Caco-2 (cell line): Measurements from ENCODE around the gene DMXL2. TPM values are rescaled to one million over a fixed set of nuclear protein-coding genes. Genes with fewer than 3 reads are reported as not detected.

Experiments
- BruUV-seq: library from RNA; stranded (reverse); fragments of 400-500 nt; replicated peaks from 2 replicates; lab custom pipeline; 2021; lab: Mats Ljungman, UMichigan
- CTCF ChIA-PET: fragments of 300-600 bp; sonication (Branson Sonifier 250); formaldehyde crosslinking; loops from one replicate; lab custom pipeline; 2022; ENCODE audit warnings: antibody characterized with exemption; lab: Charles Lee
- POLR2A ChIA-PET: fragments of 300-600 bp; sonication (Branson Sonifier 250); formaldehyde crosslinking; loops from one replicate; lab custom pipeline; 2022; ENCODE audit warnings: antibody characterized with exemption; lab: Charles Lee
- DNase-seq, 2 experiments: peaks; one replicate each; pipeline versions ENCODE4 v3.0.0 to v3.0.0-alpha.2; 2020 to 2022
- H3K27me3 ChIP-seq: replicated peaks from 2 replicates; pipeline ENCODE4 v1.6.0; 2011; ENCODE audit warnings: low read length; ENCODE audit not compliant: control insufficient read depth, insufficient read depth
- H3K36me3 ChIP-seq: 2 replicates; pipeline ENCODE4 v1.5.1; 2011; ENCODE audit warnings: low read length; ENCODE audit not compliant: control insufficient read depth, insufficient read depth
- H3K4me1 ChIP-seq: fragments of 250-450 bp; sonication (Bioruptor Pico); 2 replicates; pipeline ENCODE4 v1.5.1; 2020; ENCODE audit warnings: mild to moderate bottlenecking
- H3K4me3 ChIP-seq: 2 replicates; pipeline ENCODE4 v1.5.1; 2011; ENCODE audit warnings: low read depth, mild to moderate bottlenecking, control low read depth, low read length
- H3K9me3 ChIP-seq: fragments of 250-450 bp; sonication (Bioruptor Pico); 2 replicates; pipeline ENCODE4 v1.5.1; 2020; ENCODE audit warnings: mild to moderate bottlenecking, moderate library complexity
- H3K27ac Mint-ChIP-seq: one replicate; pipeline ENCODE4 v1.8.0; 2022; ENCODE audit warnings: mixed read lengths; ENCODE audit not compliant: unreplicated experiment
- H3K27me3 Mint-ChIP-seq: one replicate; pipeline ENCODE4 v1.8.0; 2022; ENCODE audit warnings: mixed read lengths; ENCODE audit not compliant: insufficient read depth, unreplicated experiment
- H3K36me3 Mint-ChIP-seq: one replicate; pipeline ENCODE4 v1.8.0; 2022; ENCODE audit warnings: mild to moderate bottlenecking, mixed read lengths; ENCODE audit not compliant: insufficient read depth, unreplicated experiment
- H3K4me1 Mint-ChIP-seq: one replicate; pipeline ENCODE4 v1.8.0; 2022; ENCODE audit warnings: low read depth, mixed read lengths; ENCODE audit not compliant: unreplicated experiment
- H3K4me3 Mint-ChIP-seq: one replicate; pipeline ENCODE4 v1.8.0; 2022; ENCODE audit warnings: mild to moderate bottlenecking, moderate library complexity, mixed read lengths; ENCODE audit not compliant: unreplicated experiment
- H3K9me3 Mint-ChIP-seq: one replicate; pipeline ENCODE4 v1.8.0; 2022; ENCODE audit warnings: mixed read lengths; ENCODE audit not compliant: unreplicated experiment
- intact Hi-C: fragments of 100-400 bp; cut with micrococcal nuclease; formaldehyde crosslinking; loops from one replicate; pipeline ENCODE4 v1.10.0; 2022; ENCODE audit not compliant: unreplicated experiment
- total RNA-seq: library from RNA; stranded (reverse); gene quantifications from 2 replicates; pipeline ENCODE4 v1.2.3, GENCODE V29; 2022
- TF ChIP-seq, protein P1 (sequence below), 2 experiments: fragments of 200-600 bp in 1 of 2; IDR thresholded peaks; 1 replicate in 1 of 2; 2 replicates in 1 of 2; pipeline versions ENCODE4 v1.5.1 to v1.8.0; 2011 to 2022; ENCODE audit warnings: antibody characterized with exemption in 1 of 2, control low read depth in 1 of 2, inconsistent platforms in 1 of 2, low read depth in 1 of 2, low read length in 1 of 2, mild to moderate bottlenecking in 1 of 2, moderate library complexity in 1 of 2; ENCODE audit not compliant: insufficient read depth in 1 of 2, severe bottlenecking in 1 of 2, unreplicated experiment in 1 of 2

DMXL2 gene
- total RNA-seq, 1 experiment from 2014 or later: 7.5 TPM

DNA sequence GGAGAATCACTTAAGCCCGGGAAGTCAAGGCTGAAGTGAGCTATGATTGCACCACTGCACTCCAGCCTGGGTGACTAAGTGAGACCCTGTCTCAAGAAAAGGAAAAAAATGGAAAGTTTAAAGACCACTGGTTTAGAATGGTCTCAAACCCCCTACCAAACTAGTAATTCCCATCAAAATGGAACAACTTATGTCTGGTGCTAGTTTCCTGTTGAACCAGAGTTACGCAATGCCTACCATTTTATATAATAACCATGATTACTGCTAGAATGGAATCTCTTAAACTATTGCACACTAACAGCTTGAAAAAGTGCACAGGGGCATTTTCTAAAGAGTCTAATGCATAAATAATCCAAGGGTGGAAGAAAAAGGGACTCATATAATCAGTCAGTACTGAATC is 43.6 kb downstream of the DMXL2 start:
- Histone ChIP-seq H3K4me1 (peaks cover 8% of the 10 kb centered on the region; the same call in 1 of the 2 replicates), H3K27me3 (no peaks in the 10 kb centered on the region), H3K36me3 (no peaks in the 10 kb centered on the region), H3K9me3 (no peaks in the 10 kb centered on the region), H3K4me3 (no peak overlapping the region)
- peaks cover 9% of the 10 kb centered on the region for H3K4me1 Mint-ChIP-seq
- no peak for DNase-seq
- no peak overlapping the region for H3K27ac Mint-ChIP-seq
- no TSS peak for BruUV-seq
- TF ChIP-seq, protein P1, sequence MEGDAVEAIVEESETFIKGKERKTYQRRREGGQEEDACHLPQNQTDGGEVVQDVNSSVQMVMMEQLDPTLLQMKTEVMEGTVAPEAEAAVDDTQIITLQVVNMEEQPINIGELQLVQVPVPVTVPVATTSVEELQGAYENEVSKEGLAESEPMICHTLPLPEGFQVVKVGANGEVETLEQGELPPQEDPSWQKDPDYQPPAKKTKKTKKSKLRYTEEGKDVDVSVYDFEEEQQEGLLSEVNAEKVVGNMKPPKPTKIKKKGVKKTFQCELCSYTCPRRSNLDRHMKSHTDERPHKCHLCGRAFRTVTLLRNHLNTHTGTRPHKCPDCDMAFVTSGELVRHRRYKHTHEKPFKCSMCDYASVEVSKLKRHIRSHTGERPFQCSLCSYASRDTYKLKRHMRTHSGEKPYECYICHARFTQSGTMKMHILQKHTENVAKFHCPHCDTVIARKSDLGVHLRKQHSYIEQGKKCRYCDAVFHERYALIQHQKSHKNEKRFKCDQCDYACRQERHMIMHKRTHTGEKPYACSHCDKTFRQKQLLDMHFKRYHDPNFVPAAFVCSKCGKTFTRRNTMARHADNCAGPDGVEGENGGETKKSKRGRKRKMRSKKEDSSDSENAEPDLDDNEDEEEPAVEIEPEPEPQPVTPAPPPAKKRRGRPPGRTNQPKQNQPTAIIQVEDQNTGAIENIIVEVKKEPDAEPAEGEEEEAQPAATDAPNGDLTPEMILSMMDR (IDR thresholded peaks at IDR 0.05; ENCODE audit: insufficient read depth in 1 of 2, low read depth in 1 of 2, low read length in 1 of 2, severe bottlenecking in 1 of 2, unreplicated experiment in 1 of 2): no peak
- H3K27me3 Mint-ChIP-seq: no peaks in the 10 kb centered on the region
- intact Hi-C loops: no loop called here
- no peak overlapping the region for H3K4me3 Mint-ChIP-seq
- H3K36me3 Mint-ChIP-seq: no peaks in the 10 kb centered on the region
- no peaks in the 10 kb centered on the region for H3K9me3 Mint-ChIP-seq
- ChIA-PET CTCF (no interaction called here), POLR2A (no interaction called here)

DNA sequence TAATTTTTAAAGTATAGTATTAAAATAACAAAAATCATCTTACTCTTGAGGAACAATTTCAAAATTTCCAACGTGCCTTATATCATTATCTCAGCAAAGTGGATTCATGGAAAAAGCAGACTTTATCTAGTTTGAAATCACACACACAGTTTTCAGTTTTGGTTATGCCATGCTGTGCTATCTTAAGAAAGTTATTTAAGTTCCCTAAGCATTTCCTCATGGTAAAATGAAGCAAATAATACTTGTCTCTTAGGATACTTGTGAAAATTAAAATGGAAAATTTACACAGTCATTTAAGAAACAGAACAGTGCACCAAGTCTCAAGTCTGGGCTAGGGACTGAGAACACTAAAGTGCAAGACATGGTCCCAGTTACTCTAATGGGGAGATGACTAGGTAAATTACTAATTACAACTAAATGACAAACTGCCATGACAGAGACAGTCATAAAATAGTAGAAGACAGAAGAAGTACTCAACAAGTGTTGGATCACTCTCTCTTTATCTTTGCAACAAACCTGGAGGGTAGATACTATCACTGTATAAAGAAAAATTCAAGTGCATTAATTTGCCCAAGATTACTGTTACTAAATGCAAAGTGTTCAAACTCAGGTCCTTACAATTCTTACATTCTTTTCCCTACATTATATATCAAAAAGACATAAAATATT is 44.8 kb downstream of the DMXL2 start:
- intact Hi-C loops: no loop called here
- Histone ChIP-seq H3K4me3 (no peak overlapping the region), H3K9me3 (no peaks in the 10 kb centered on the region), H3K27me3 (no peaks in the 10 kb centered on the region), H3K4me1 (peaks cover 8% of the 10 kb centered on the region; the same call in 1 of the 2 replicates), H3K36me3 (no peaks in the 10 kb centered on the region)
- no peak overlapping the region for H3K4me3 Mint-ChIP-seq
- peaks cover 9% of the 10 kb centered on the region for H3K4me1 Mint-ChIP-seq
- CTCF ChIA-PET: no interaction called here
- TF ChIP-seq, protein P1 (IDR thresholded peaks at IDR 0.05; ENCODE audit: insufficient read depth in 1 of 2, low read depth in 1 of 2, low read length in 1 of 2, severe bottlenecking in 1 of 2, unreplicated experiment in 1 of 2): no peak
- no peaks in the 10 kb centered on the region for H3K36me3 Mint-ChIP-seq
- no peak overlapping the region for H3K27ac Mint-ChIP-seq
- H3K9me3 Mint-ChIP-seq: no peaks in the 10 kb centered on the region
- POLR2A ChIA-PET: no interaction called here
- no TSS peak for BruUV-seq
- no peaks in the 10 kb centered on the region for H3K27me3 Mint-ChIP-seq
- DNase-seq: no peak

DNA sequence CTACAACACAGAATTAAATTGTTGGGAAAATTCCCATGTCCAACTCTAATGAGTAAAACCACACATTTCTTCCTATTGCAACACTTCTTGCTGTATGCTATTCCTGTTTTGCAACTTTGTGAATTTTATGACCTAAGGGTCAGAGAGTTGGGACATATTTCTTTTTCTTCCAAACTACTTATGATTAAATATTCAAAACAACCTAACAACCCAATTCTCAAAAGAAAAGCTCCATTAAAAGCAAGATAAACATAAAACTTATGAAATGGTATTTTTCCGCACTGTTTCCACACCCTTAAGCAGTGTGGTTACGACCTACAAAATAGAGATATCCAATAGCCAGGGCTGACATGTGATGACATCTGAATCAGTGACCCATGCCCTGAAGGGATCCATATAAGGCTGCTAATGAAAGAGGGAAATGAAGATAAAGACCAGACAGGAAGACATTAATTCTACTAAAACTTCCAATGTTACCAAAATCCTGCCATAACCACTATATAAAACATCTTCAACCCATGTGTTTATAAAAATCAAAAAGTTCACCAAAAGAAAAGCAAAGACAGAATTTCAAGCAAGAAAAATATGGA is 45.6 kb downstream of the DMXL2 start:
- no TSS peak for BruUV-seq
- H3K9me3 ChIP-seq: no peaks in the 10 kb centered on the region
- H3K27me3 ChIP-seq: no peaks in the 10 kb centered on the region
- Mint-ChIP-seq H3K4me3 (no peak overlapping the region), H3K4me1 (peaks cover 9% of the 10 kb centered on the region), H3K27ac (no peak overlapping the region), H3K36me3 (no peaks in the 10 kb centered on the region), H3K9me3 (no peaks in the 10 kb centered on the region), H3K27me3 (no peaks in the 10 kb centered on the region)
- H3K36me3 ChIP-seq: no peaks in the 10 kb centered on the region
- ChIA-PET POLR2A (no interaction called here), CTCF (no interaction called here)
- DNase-seq: peak in 1 of 2 experiments; percentile 24
- TF ChIP-seq, protein P1 (IDR thresholded peaks at IDR 0.05; ENCODE audit: insufficient read depth in 1 of 2, low read depth in 1 of 2, low read length in 1 of 2, severe bottlenecking in 1 of 2, unreplicated experiment in 1 of 2): no peak
- H3K4me1 ChIP-seq: peaks cover 8% of the 10 kb centered on the region; the same call in 1 of the 2 replicates
- no peak overlapping the region for H3K4me3 ChIP-seq
- intact Hi-C loops: no loop called here
